H1 (cell line): Measurements from ENCODE around the gene BTBD9. TPM values are rescaled to one million over a fixed set of nuclear protein-coding genes. Genes with fewer than 3 reads are reported as not detected.

Experiments used
- CTCF ChIA-PET: fragments of 300-600 bp; sonication (Branson Sonifier 250); formaldehyde crosslinking; loops from one replicate; lab custom pipeline; 2021; ENCODE audit not compliant: partially characterized antibody; lab: Charles Lee
- POLR2A ChIA-PET: fragments of 300-600 bp; sonication (Branson Sonifier 250); formaldehyde crosslinking; loops from one replicate; lab custom pipeline; 2021; ENCODE audit warnings: inconsistent platforms; ENCODE audit not compliant: partially characterized antibody; lab: Charles Lee
- DNase-seq, 2 experiments: peaks; one replicate each; pipeline versions ENCODE4 v3.0.0 to v3.0.0-alpha.2; 2010 to 2022; ENCODE audit warnings: low spot score in 2 of 2, low read depth in 1 of 2, mixed read lengths in 1 of 2
- FAIRE-seq: peaks from 2 replicates; lab custom pipeline; 2011; peaks lifted over from hg19 to GRCh38; lab: Jason Lieb, UNC
- H2AFZ ChIP-seq: 2 replicates; pipeline ENCODE4 v1.8.1; 2012; ENCODE audit warnings: low read length, inconsistent platforms
- H2AK5ac ChIP-seq: 2 replicates; pipeline ENCODE4 v1.6.1; 2013; ENCODE audit warnings: low read depth, low read length
- H2BK120ac ChIP-seq: replicated peaks from 2 replicates; pipeline ENCODE3; 2013; ENCODE audit warnings: low read depth, low read length, inconsistent platforms
- H2BK12ac ChIP-seq: 2 replicates; pipeline ENCODE4 v1.6.1; 2013; ENCODE audit warnings: low read depth, low read length
- H2BK15ac ChIP-seq: 2 replicates; pipeline ENCODE4 v1.6.1; 2013; ENCODE audit warnings: low read length
- H2BK20ac ChIP-seq: 2 replicates; pipeline ENCODE4 v1.6.1; 2013; ENCODE audit warnings: low read length
- H2BK5ac ChIP-seq: 2 replicates; pipeline ENCODE4 v1.6.1; 2013; ENCODE audit warnings: low read depth, low read length
- H3K14ac ChIP-seq: 2 replicates; pipeline ENCODE4 v1.6.1; 2013; ENCODE audit warnings: inconsistent platforms; ENCODE audit not compliant: insufficient read length
- H3K18ac ChIP-seq: 2 replicates; pipeline ENCODE4 v1.6.1; 2013; ENCODE audit warnings: low read length; ENCODE audit errors: extremely low read depth
- H3K23ac ChIP-seq: 2 replicates; pipeline ENCODE4 v1.6.1; 2013; ENCODE audit warnings: inconsistent platforms; ENCODE audit not compliant: insufficient read length
- H3K23me2 ChIP-seq: 2 replicates; pipeline ENCODE4 v1.6.1; 2013; ENCODE audit warnings: low read depth, low read length
- H3K27ac ChIP-seq: 2 replicates; pipeline ENCODE4 v1.6.1; 2011; ENCODE audit warnings: low read depth, low read length, inconsistent platforms
- H3K27me3 ChIP-seq, 4 experiments: replicated peaks in 1 of 4; 1 replicate in 1 of 4; 2 replicates in 3 of 4; pipeline versions ENCODE4 v1.6.1 to v1.8.1; 2011 to 2013; ENCODE audit warnings: low read length in 3 of 4, mild to moderate bottlenecking in 3 of 4, inconsistent platforms in 2 of 4, mixed read lengths in 2 of 4, moderate library complexity in 1 of 4; ENCODE audit not compliant: control insufficient read depth in 3 of 4, insufficient read depth in 3 of 4; ENCODE audit errors: extremely low read depth in 1 of 4
- H3K36me3 ChIP-seq, 4 experiments: 2 replicates each; pipeline versions ENCODE4 v1.6.1 to v1.8.1; 2011 to 2013; ENCODE audit warnings: mild to moderate bottlenecking in 4 of 4, low read length in 3 of 4, moderate library complexity in 2 of 4, control low read depth in 1 of 4, inconsistent platforms in 1 of 4; ENCODE audit not compliant: insufficient read depth in 4 of 4, control insufficient read depth in 2 of 4
- H3K4ac ChIP-seq: replicated peaks from 2 replicates; pipeline ENCODE3; 2013; ENCODE audit warnings: low read length, low read depth, mixed read lengths, inconsistent platforms; ENCODE audit not compliant: insufficient read length
- H3K4me1 ChIP-seq, 4 experiments: replicated peaks in 1 of 4; 1 replicate in 1 of 4; 2 replicates in 3 of 4; pipeline versions ENCODE4 v1.6.1 to v1.8.1; 2011 to 2013; ENCODE audit warnings: low read length in 3 of 4, inconsistent platforms in 2 of 4, mixed read lengths in 1 of 4; ENCODE audit not compliant: insufficient read depth in 4 of 4, control insufficient read depth in 3 of 4
- H3K4me2 ChIP-seq, 2 experiments: 2 replicates each; pipeline versions ENCODE4 v1.6.1 to v1.8.1; 2011 to 2013; ENCODE audit warnings: low read depth in 2 of 2, low read length in 2 of 2, control low read depth in 1 of 2, inconsistent platforms in 1 of 2, mild to moderate bottlenecking in 1 of 2; ENCODE audit not compliant: insufficient read depth in 1 of 2
- H3K4me3 ChIP-seq, 4 experiments: fragments of 200-600, 300-600 bp in 1 of 4; sonication (generic), shearing (Covaris generic), sonication (Bioruptor Twin) in 1 of 4; 2 replicates each; pipeline versions ENCODE4 v1.5.1 to v1.8.1; 2011 to 2016; ENCODE audit warnings: low read length in 4 of 4, low read depth in 3 of 4, control low read depth in 2 of 4, inconsistent platforms in 2 of 4, mild to moderate bottlenecking in 2 of 4, mixed read lengths in 1 of 4, moderate library complexity in 1 of 4; ENCODE audit not compliant: insufficient read depth in 2 of 4; ENCODE audit errors: extremely low read depth in 1 of 4
- H3K56ac ChIP-seq: replicated peaks from 2 replicates; pipeline ENCODE3; 2013; ENCODE audit warnings: low read depth, mild to moderate bottlenecking, mixed read lengths, low read length, inconsistent platforms; ENCODE audit not compliant: insufficient read length
- H3K79me1 ChIP-seq: 2 replicates; pipeline ENCODE4 v1.6.1; 2013; ENCODE audit warnings: low read depth, low read length, control low read depth
- H3K79me2 ChIP-seq, 2 experiments: 2 replicates each; pipeline versions ENCODE4 v1.6.1 to v1.8.1; 2012 to 2013; ENCODE audit warnings: low read length in 2 of 2, mild to moderate bottlenecking in 2 of 2, inconsistent platforms in 1 of 2; ENCODE audit not compliant: insufficient read depth in 2 of 2, control insufficient read depth in 1 of 2
- H3K9ac ChIP-seq, 4 experiments: replicated peaks in 1 of 4; 1 replicate in 1 of 4; 2 replicates in 3 of 4; pipeline versions ENCODE4 v1.6.1 to v1.8.1; 2011 to 2013; ENCODE audit warnings: low read depth in 3 of 4, low read length in 3 of 4, control low read depth in 2 of 4, mild to moderate bottlenecking in 2 of 4, moderate library complexity in 2 of 4, inconsistent platforms in 1 of 4; ENCODE audit errors: extremely low read depth in 1 of 4
- H3K9me3 ChIP-seq, 2 experiments: 2 replicates each; pipeline versions ENCODE4 v1.6.1 to v1.8.1; 2012 to 2013; ENCODE audit warnings: mild to moderate bottlenecking in 2 of 2, moderate library complexity in 2 of 2, control low read depth in 1 of 2, inconsistent platforms in 1 of 2, low read depth in 1 of 2, low read length in 1 of 2, mixed read lengths in 1 of 2; ENCODE audit not compliant: insufficient read depth in 2 of 2
- H4K20me1 ChIP-seq, 2 experiments: replicated peaks in 1 of 2; 2 replicates each; pipeline versions ENCODE3 to v1.8.1; 2011 to 2013; ENCODE audit warnings: inconsistent platforms in 2 of 2, low read length in 2 of 2, mild to moderate bottlenecking in 1 of 2; ENCODE audit not compliant: insufficient read depth in 2 of 2, control insufficient read depth in 1 of 2
- H4K5ac ChIP-seq: 2 replicates; pipeline ENCODE4 v1.6.1; 2013; ENCODE audit warnings: low read length, low read depth, mixed read lengths, inconsistent platforms; ENCODE audit not compliant: insufficient read length
- H4K8ac ChIP-seq: 2 replicates; pipeline ENCODE4 v1.8.0; 2013; ENCODE audit warnings: mild to moderate bottlenecking, moderate library complexity, low read length, inconsistent platforms; ENCODE audit not compliant: insufficient read depth; ENCODE audit errors: extremely low read depth
- H4K91ac ChIP-seq: replicated peaks from 2 replicates; pipeline ENCODE3; 2013; ENCODE audit warnings: low read length, mixed read lengths, inconsistent platforms; ENCODE audit not compliant: insufficient read length
- CHD1 ChIP-seq: IDR thresholded peaks from 2 replicates; pipeline ENCODE4 v1.6.1; 2012; ENCODE audit warnings: low read depth, low read length, improper control_type of control experiment
- KDM1A ChIP-seq: fragments of 200-600, 300-600 bp; sonication (generic); IDR thresholded peaks from 2 replicates; pipeline ENCODE4 v1.7.1; 2016; ENCODE audit warnings: mild to moderate bottlenecking, low read length, borderline replicate concordance
- NANOG ChIP-seq: IDR thresholded peaks from 2 replicates; pipeline ENCODE4 v1.6.1; 2011; ENCODE audit warnings: low read length, low read depth, mild to moderate bottlenecking, inconsistent platforms; ENCODE audit not compliant: insufficient read depth, poor library complexity, severe bottlenecking
- POLR2A ChIP-seq, 2 experiments: IDR thresholded peaks; 1 replicate in 1 of 2; 2 replicates in 1 of 2; pipeline ENCODE4 v1.6.1; 2011; ENCODE audit warnings: low read depth in 2 of 2, low read length in 2 of 2, mild to moderate bottlenecking in 2 of 2; ENCODE audit errors: control extremely low read depth in 1 of 2
- POLR2AphosphoS5 ChIP-seq: IDR thresholded peaks from 2 replicates; pipeline ENCODE4 v1.6.1; 2011; ENCODE audit warnings: low read depth, low read length
- SP1 ChIP-seq: IDR thresholded peaks from 2 replicates; pipeline ENCODE4 v1.6.1; 2011; ENCODE audit warnings: low read depth, low read length
- TAF1 ChIP-seq: IDR thresholded peaks from 2 replicates; pipeline ENCODE4 v1.6.1; 2011; ENCODE audit warnings: mild to moderate bottlenecking, low read depth, low read length
- WGBS, 2 experiments: shearing (Covaris generic) in 1 of 2; methylation state at CpG; one replicate each; pipeline versions ENCODE4 v1.1.6 to v1.1.7; 2013 to 2015; ENCODE audit warnings: low lambda C conversion rate in 2 of 2, mixed read lengths in 2 of 2, inconsistent platforms in 1 of 2, low coverage in 1 of 2, missing lambda C conversion rate in 1 of 2; ENCODE audit not compliant: insufficient replicate concordance in 2 of 2, insufficient coverage in 1 of 2, insufficient read length in 1 of 2; ENCODE audit errors: extremely low coverage in 1 of 2, missing lambda C conversion rate in 1 of 2; 5-methylcytosine and 5-hydroxymethylcytosine counted together
- polyA plus RNA-seq, 7 experiments: library from polyadenylated mRNA; depleted of rRNA in 3 of 7; stranded (reverse) in 5 of 7; unstranded in 2 of 7; fragments of >200 nt in 5 of 7; fragments of 200-250 nt in 2 of 7; gene quantifications; 1 replicate in 5 of 7; 2 replicates in 1 of 7; 4 replicates in 1 of 7; pipeline versions ENCODE4 v1.2.1 to v1.2.3, GENCODE V29; 2011 to 2013; ENCODE audit warnings: missing spikeins in 2 of 7, mixed read lengths in 2 of 7
- total RNA-seq: library from RNA; stranded (reverse); fragmentation: NEBNext Ultra II Directional; extraction: Animal tissue kit (Norgen Biotek cat#: 25700); gene quantifications from 2 replicates; pipeline ENCODE4 v1.2.1, GENCODE V29; 2021
- TF ChIP-seq, protein P1 (sequence below): IDR thresholded peaks from 2 replicates; pipeline ENCODE4 v1.6.1; 2012; ENCODE audit warnings: inconsistent platforms

The BTBD9 gene
- total and polyA plus RNA-seq, 2 of the 8 experiments (the other 6 are each of a cell fraction or from before 2014, with no cell fraction given), result 0.92 to 4.1 TPM

DNA sequence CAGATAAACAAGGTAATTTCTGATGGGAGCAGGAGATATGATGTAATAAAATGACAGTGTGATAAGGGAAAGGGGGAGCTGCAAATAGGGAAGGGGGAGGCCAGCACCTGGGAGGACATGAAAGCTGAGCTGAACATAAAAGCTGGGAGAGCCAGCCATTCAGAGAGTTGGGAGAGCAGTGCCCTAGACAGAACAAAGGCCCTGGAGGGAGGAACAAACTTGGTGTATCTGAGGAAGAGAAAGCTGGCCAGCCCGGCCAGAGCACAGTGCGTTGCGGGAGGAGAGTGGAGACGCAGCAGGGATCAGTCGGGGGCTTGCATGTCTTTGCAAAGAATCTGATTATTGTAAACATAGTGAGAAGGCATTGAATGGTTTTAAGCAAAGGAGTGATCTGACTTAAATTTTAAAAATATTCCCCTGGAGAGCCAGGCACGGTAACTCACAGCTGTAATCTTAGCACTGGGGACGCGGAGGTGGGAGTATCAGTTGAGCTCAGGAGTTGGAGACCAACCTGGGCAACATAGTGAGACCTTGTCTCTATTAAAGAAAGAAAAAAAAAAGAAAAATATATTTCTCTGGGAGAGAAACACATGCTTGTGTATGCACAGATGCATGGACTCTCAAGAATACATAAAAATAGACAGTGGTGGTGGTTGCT, 502.0 kb downstream of the BTBD9 start:
- H4K8ac ChIP-seq, result no peak overlapping the region
- no peak overlapping the region for H3K4ac ChIP-seq
- peaks cover 4 to 15% (median 12%) of the 10 kb centered on the region in 4 experiments for H3K4me1 ChIP-seq
- H2BK12ac ChIP-seq, result 0 out of 2 replicates have a peak overlapping the region, but pooled peaks have one; percentile 5
- no peak overlapping the region; the same call in 1 of the 2 replicates for H3K18ac ChIP-seq
- no peak overlapping the region for H2BK20ac ChIP-seq
- DNase-seq, result no peak
- H3K4me3 ChIP-seq, result peak overlapping the region in 3 of 4 experiments; percentile 15 to 39 (median 16); a peak in 4 of 8 replicates
- TF ChIP-seq NANOG, result peak; percentile 5
- 0 out of 2 replicates have a peak, but pooled peaks have one; percentile 40 for TF ChIP-seq TAF1
- TF ChIP-seq POLR2AphosphoS5, result 0 out of 2 replicates have a peak, but pooled peaks have one; percentile 28
- TF ChIP-seq POLR2A (IDR thresholded peaks at IDR 0.05; ENCODE audit: control extremely low read depth in 1 of 2, low read depth in 2 of 2, low read length in 2 of 2), result peak in 1 of 2 experiments; percentile 46; a peak in 1 of 3 replicates
- TF ChIP-seq KDM1A, result no peak
- TF ChIP-seq CHD1, result no peak
- TF ChIP-seq SP1, result 0 out of 2 replicates have a peak, but pooled peaks have one; percentile 5
- TF ChIP-seq, protein P1, sequence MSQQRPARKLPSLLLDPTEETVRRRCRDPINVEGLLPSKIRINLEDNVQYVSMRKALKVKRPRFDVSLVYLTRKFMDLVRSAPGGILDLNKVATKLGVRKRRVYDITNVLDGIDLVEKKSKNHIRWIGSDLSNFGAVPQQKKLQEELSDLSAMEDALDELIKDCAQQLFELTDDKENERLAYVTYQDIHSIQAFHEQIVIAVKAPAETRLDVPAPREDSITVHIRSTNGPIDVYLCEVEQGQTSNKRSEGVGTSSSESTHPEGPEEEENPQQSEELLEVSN, result no peak
- H3K27me3 ChIP-seq, result no peaks in the 10 kb centered on the region
- H2AFZ ChIP-seq, result no peak overlapping the region
- no peaks in the 10 kb centered on the region for H3K9me3 ChIP-seq
- no peak overlapping the region for H2BK120ac ChIP-seq
- ChIA-PET POLR2A (interaction anchor here (1.0 to 1.6 kb wide), 4 partner anchors 10 to 21 kb away, joined by 3 to 5 read pairs (median 4); no protein-coding TSS in a partner anchor), CTCF (interaction anchor here (1.1 to 1.8 kb wide), 3 partner anchors 10 to 103 kb away, joined by 3 to 8 read pairs (median 5); no protein-coding TSS in a partner anchor)
- 0 out of 4 replicates have a peak, but pooled peaks cover 0 to 4% of the 10 kb centered on the region in 2 experiments for H3K79me2 ChIP-seq
- no peaks in the 10 kb centered on the region for H3K23me2 ChIP-seq
- peak overlapping the region; percentile 28; the same call in 1 of the 2 replicates for H3K27ac ChIP-seq
- H2AK5ac ChIP-seq, result no peak overlapping the region
- no peak overlapping the region for H2BK15ac ChIP-seq
- no peak overlapping the region for H3K14ac ChIP-seq
- H3K36me3 ChIP-seq, result no peaks in the 10 kb centered on the region
- no peak overlapping the region for H4K5ac ChIP-seq
- H4K91ac ChIP-seq, result no peak overlapping the region
- no peak overlapping the region for H3K9ac ChIP-seq
- no peak for FAIRE-seq
- H3K56ac ChIP-seq, result no peak overlapping the region
- H3K79me1 ChIP-seq, result no peaks in the 10 kb centered on the region; the same call in 1 of the 2 replicates
- peak overlapping the region; percentile 4 to 47 for H3K4me2 ChIP-seq
- no peak overlapping the region for H3K23ac ChIP-seq
- 27% methylated on average over 8 of the region's 8 CpGs; no CpG with 5 or more reads in 1 of the 2 experiments for WGBS, 2 experiments
- no peak overlapping the region for H2BK5ac ChIP-seq
- no peaks in the 10 kb centered on the region for H4K20me1 ChIP-seq
